ENCODE data around the gene TSC2. TPM values are rescaled to one million over a fixed set of nuclear protein-coding genes. Genes with fewer than 3 reads are reported as not detected.
A peak's percentile ranks its signal among the peaks of the same experiment; 100 is the strongest.

The TSC2 gene
- total and polyA plus RNA-seq, 2 of the 13 experiments (the other 11 are each of a cell fraction or from before 2014, with no cell fraction given): 19.6 to 40.4 TPM

GRCh38 chr16:2024032-2024420 lies 23.8 kb upstream of the TSC2 start:
- FAIRE-seq (no peak), DNase-seq (ENCODE audit: low spot score) (no peak), ATAC-seq (no peak)
- Histone ChIP-seq H2AFZ (ENCODE audit: low read length) (peak overlapping the region; percentile 54), H3K4me2 (ENCODE audit: low read depth, low read length) (peak overlapping the region; percentile 75), H3K9ac (ENCODE audit: insufficient read depth, low read depth, low read length) (peak overlapping the region; percentile 58; the same call in 1 of the 2 replicates), H3K36me3 (replicated peaks in 1 of 2; ENCODE audit: control insufficient read depth in 1 of 2, insufficient read depth in 2 of 2, low read length in 2 of 2) (no peaks in the 10 kb centered on the region), H3K4me3 (replicated peaks in 1 of 3; ENCODE audit: insufficient read depth in 1 of 3, low read depth in 2 of 3, low read length in 3 of 3) (peak overlapping the region; percentile 42 to 68 (median 49)), H4K20me1 (ENCODE audit: insufficient read depth, low read length) (0 out of 2 replicates have a peak, but pooled peaks cover 7% of the 10 kb centered on the region), H3K27ac (ENCODE audit: extremely low read length, insufficient read depth, low read length) (no peak overlapping the region), H3K9me3 (ENCODE audit: low read length) (no peaks in the 10 kb centered on the region), H3K4me1 (ENCODE audit: insufficient read depth, low read length) (peaks cover 76% of the 10 kb centered on the region), H3K27me3 (ENCODE audit: control insufficient read depth in 1 of 2, insufficient read depth in 2 of 2, low read length in 2 of 2) (peaks cover 3 to 27% of the 10 kb centered on the region in 2 experiments; a peak in 4 of 5 replicates), H3K79me2 (ENCODE audit: insufficient read depth, low read length) (peaks cover 3% of the 10 kb centered on the region)
- in situ Hi-C loops (cut with HindIII; ENCODE audit: extremely low pct_ligation_motif_present, low pct_unique_long_range_greater_than_20kb) (loop anchor here (5.0 kb wide), 3 partner anchors 33 to 123 kb away; partner anchors contain the start of gene RAB26), intact Hi-C loops (cut with micrococcal nuclease; ENCODE audit: unreplicated experiment) (no loop called here)
- CTCF ChIA-PET (ENCODE audit: low intra/inter-chr PET ratio, low total read pairs): interaction anchor here (1.8 to 1.9 kb wide), 2 partner anchors 23 to 32 kb away, joined by 7 to 15 read pairs; partner anchors contain the start of genes NTHL1 and TSC2
- WGBS (ENCODE audit: low lambda C conversion rate): 16% methylated on average over 12 of the region's 12 CpGs
- POLR2A ChIA-PET: interaction anchor here (1.0 to 6.2 kb wide), 8 partner anchors 9 to 131 kb away, joined by 3 to 62 read pairs (median 6); partner anchors contain the start of genes NTHL1, RPS2, TRAF7 and TSC2
- no TSS peak for BruUV-seq (replicated peaks)
- TF ChIP-seq ZNF710 (CRISPR knock-in tag; IDR thresholded peaks at IDR 0.05; ENCODE audit: borderline replicate concordance) (0 out of 2 replicates have a peak, but pooled peaks have one; percentile 8), SIX4 (CRISPR knock-in tag; IDR thresholded peaks at IDR 0.05) (no peak), SAP130 (CRISPR knock-in tag; IDR thresholded peaks at IDR 0.05; ENCODE audit: low read depth) (peak; percentile 33; the same call in 1 of the 2 replicates), SETDB1 (CRISPR knock-in tag; IDR thresholded peaks at IDR 0.05; ENCODE audit: borderline replicate concordance) (no peak), MAZ (IDR thresholded peaks at IDR 0.05; ENCODE audit: borderline replicate concordance, low read depth, low read length) (0 out of 2 replicates have a peak, but pooled peaks have one; percentile 9), MAZ (CRISPR knock-in tag; IDR thresholded peaks at IDR 0.05; ENCODE audit: low read depth) (no peak), ZNF770 (CRISPR knock-in tag; IDR thresholded peaks at IDR 0.05) (peak; percentile 66; the same call in 1 of the 2 replicates), ZNF564 (CRISPR knock-in tag; IDR thresholded peaks at IDR 0.05) (no peak), ZNF687 (CRISPR knock-in tag; IDR thresholded peaks at IDR 0.05) (peak; percentile 11; the same call in 1 of the 2 replicates), SRSF1 (optimal IDR thresholded peaks at IDR 0.05; ENCODE audit: low read depth, low read length) (peak; percentile 33), NR2F6 (IDR thresholded peaks at IDR 0.05) (no peak), NR2F6 (CRISPR knock-in tag; IDR thresholded peaks at IDR 0.05) (peak; percentile 14; the same call in 1 of the 2 replicates), XBP1 (CRISPR knock-in tag; IDR thresholded peaks at IDR 0.05) (no peak), ZBTB39 (CRISPR knock-in tag; IDR thresholded peaks at IDR 0.05) (no peak)
